ENCODE data around the gene GRIK3. TPM values are rescaled to one million over a fixed set of nuclear protein-coding genes. Genes with fewer than 3 reads are reported as not detected.
A peak's percentile ranks its signal among the peaks of the same experiment; 100 is the strongest.
"Not testable (repeated sequence)": the region's sequence is repeated elsewhere in the genome, so short reads cannot be mapped to it uniquely, and the experiment has no call there.

The GRIK3 gene
- total and polyA plus RNA-seq, 2 experiments from 2014 or later, result 0.31 to 2.9 TPM

DNA sequence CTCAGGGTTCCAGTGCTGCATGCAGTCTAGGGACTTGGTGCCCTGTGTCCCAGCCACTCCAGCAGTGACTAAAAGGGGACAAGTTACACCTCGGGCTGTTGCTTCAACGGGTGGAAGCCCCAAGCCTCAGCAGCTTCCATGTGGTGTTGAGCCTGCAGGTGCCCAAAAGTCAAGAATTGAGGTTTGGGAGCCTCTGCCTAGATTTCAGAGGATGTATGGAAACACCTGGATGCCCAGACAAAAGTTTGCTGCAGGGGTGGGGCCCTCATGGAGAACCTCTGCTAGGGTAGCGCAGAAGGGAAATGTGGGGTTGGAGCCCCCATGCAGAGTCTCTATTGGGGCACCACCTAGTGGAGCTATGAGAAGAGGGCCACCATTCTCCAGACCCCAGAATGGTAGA is 117.8 kb downstream of the GRIK3 start:
- not testable (repeated sequence) for H3F3A ChIP-seq (replicated peaks; ENCODE audit: low read depth); H3K27ac ChIP-seq (ENCODE audit: low read depth); H3K4me2 ChIP-seq; H2AFZ ChIP-seq; H3K27ac Mint-ChIP-seq; DNase-seq (ENCODE audit: low spot score); H3K4me3 ChIP-seq; H3K4me3 Mint-ChIP-seq; H3K9me2 ChIP-seq (ENCODE audit: insufficient read depth); H3K27me3 ChIP-seq (ENCODE audit: insufficient read depth); ATAC-seq; H3K27me3 Mint-ChIP-seq (ENCODE audit: insufficient read depth, low read depth, poor library complexity); H3K79me2 ChIP-seq (replicated peaks; ENCODE audit: insufficient read depth); H3K4me1 ChIP-seq (ENCODE audit: insufficient read depth); H4K20me1 ChIP-seq (replicated peaks; ENCODE audit: insufficient read depth); H3K36me3 ChIP-seq (ENCODE audit: insufficient read depth)
- Mint-ChIP-seq H3K9me3 (peaks cover 30% of the 10 kb centered on the region), H3K36me3 (ENCODE audit: low read depth) (peaks cover 10% of the 10 kb centered on the region; the same call in 2 of the 3 replicates), H3K4me1 (peaks cover 18% of the 10 kb centered on the region)
- TF ChIP-seq, protein P1, sequence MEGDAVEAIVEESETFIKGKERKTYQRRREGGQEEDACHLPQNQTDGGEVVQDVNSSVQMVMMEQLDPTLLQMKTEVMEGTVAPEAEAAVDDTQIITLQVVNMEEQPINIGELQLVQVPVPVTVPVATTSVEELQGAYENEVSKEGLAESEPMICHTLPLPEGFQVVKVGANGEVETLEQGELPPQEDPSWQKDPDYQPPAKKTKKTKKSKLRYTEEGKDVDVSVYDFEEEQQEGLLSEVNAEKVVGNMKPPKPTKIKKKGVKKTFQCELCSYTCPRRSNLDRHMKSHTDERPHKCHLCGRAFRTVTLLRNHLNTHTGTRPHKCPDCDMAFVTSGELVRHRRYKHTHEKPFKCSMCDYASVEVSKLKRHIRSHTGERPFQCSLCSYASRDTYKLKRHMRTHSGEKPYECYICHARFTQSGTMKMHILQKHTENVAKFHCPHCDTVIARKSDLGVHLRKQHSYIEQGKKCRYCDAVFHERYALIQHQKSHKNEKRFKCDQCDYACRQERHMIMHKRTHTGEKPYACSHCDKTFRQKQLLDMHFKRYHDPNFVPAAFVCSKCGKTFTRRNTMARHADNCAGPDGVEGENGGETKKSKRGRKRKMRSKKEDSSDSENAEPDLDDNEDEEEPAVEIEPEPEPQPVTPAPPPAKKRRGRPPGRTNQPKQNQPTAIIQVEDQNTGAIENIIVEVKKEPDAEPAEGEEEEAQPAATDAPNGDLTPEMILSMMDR (conservative IDR thresholded peaks at IDR 0.05; ENCODE audit: low read depth in 2 of 2), result peak in 1 of 2 experiments; percentile 43; a peak in 2 of 4 replicates

DNA sequence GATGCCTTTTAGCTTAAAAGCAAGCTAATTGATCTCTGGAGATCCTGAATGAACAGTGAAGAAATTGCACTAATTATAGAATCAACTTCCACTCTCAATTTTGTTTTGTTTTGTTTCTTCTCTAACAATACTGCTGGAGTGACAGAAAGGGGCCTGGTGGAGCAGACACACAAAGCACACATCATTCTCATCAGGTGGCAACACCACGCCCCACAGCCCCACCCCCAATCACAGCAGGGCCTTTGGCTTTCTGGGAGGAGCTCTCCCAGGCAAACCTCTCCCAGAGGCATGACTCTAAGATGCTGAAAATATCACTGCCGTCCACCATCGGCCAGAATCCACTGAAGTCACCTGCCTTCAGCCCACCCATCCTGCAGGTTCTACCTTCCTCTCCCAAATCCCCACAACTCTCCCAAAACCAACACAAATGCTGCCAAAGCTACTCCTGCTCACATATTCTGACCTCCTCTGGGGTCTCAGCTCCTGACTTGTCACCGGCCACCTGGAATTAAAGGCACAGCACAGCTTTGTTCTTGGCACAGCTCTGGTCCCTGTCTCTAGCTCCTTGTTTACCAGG is 120.7 kb downstream of the GRIK3 start:
- Histone ChIP-seq H3K9me2 (ENCODE audit: insufficient read depth) (no peaks in the 10 kb centered on the region), H3K4me1 (ENCODE audit: insufficient read depth) (no peaks in the 10 kb centered on the region), H3K36me3 (ENCODE audit: insufficient read depth) (no peaks in the 10 kb centered on the region), H3K27me3 (ENCODE audit: insufficient read depth) (no peaks in the 10 kb centered on the region), H3F3A (replicated peaks; ENCODE audit: low read depth) (no peaks in the 10 kb centered on the region), H3K4me3 (no peak overlapping the region), H4K20me1 (replicated peaks; ENCODE audit: insufficient read depth) (no peaks in the 10 kb centered on the region), H3K27ac (ENCODE audit: low read depth) (no peak overlapping the region), H3K79me2 (replicated peaks; ENCODE audit: insufficient read depth) (no peaks in the 10 kb centered on the region), H3K4me2 (no peak overlapping the region), H2AFZ (no peak overlapping the region)
- peak; percentile 83 for ATAC-seq
- peaks cover 30% of the 10 kb centered on the region for H3K9me3 Mint-ChIP-seq
- H3K27me3 Mint-ChIP-seq (ENCODE audit: insufficient read depth, low read depth, poor library complexity), result peaks cover 12% of the 10 kb centered on the region
- H3K4me3 Mint-ChIP-seq, result no peak overlapping the region
- no peak overlapping the region for H3K27ac Mint-ChIP-seq
- peaks cover 10% of the 10 kb centered on the region; the same call in 2 of the 3 replicates for H3K36me3 Mint-ChIP-seq (ENCODE audit: low read depth)
- H3K4me1 Mint-ChIP-seq, result peaks cover 20% of the 10 kb centered on the region
- peak; percentile 34 for DNase-seq (ENCODE audit: low spot score)
- TF ChIP-seq, protein P1 (conservative IDR thresholded peaks at IDR 0.05; ENCODE audit: low read depth in 2 of 2), result no peak
- TF ChIP-seq ZNF114 (CRISPR knock-in tag; IDR thresholded peaks at IDR 0.05) (no peak), NANOG (IDR thresholded peaks at IDR 0.05; ENCODE audit: borderline replicate concordance) (no peak), JUNB (IDR thresholded peaks at IDR 0.05; ENCODE audit: unreplicated experiment) (no peak), EZH2 (IDR thresholded peaks at IDR 0.05; ENCODE audit: low read depth, unreplicated experiment) (no peak), POLR2AphosphoS5 (IDR thresholded peaks at IDR 0.05; ENCODE audit: low read depth) (no peak), STAT1 (IDR thresholded peaks at IDR 0.05; ENCODE audit: unreplicated experiment) (no peak)
- TF ChIP-seq, protein P2, sequence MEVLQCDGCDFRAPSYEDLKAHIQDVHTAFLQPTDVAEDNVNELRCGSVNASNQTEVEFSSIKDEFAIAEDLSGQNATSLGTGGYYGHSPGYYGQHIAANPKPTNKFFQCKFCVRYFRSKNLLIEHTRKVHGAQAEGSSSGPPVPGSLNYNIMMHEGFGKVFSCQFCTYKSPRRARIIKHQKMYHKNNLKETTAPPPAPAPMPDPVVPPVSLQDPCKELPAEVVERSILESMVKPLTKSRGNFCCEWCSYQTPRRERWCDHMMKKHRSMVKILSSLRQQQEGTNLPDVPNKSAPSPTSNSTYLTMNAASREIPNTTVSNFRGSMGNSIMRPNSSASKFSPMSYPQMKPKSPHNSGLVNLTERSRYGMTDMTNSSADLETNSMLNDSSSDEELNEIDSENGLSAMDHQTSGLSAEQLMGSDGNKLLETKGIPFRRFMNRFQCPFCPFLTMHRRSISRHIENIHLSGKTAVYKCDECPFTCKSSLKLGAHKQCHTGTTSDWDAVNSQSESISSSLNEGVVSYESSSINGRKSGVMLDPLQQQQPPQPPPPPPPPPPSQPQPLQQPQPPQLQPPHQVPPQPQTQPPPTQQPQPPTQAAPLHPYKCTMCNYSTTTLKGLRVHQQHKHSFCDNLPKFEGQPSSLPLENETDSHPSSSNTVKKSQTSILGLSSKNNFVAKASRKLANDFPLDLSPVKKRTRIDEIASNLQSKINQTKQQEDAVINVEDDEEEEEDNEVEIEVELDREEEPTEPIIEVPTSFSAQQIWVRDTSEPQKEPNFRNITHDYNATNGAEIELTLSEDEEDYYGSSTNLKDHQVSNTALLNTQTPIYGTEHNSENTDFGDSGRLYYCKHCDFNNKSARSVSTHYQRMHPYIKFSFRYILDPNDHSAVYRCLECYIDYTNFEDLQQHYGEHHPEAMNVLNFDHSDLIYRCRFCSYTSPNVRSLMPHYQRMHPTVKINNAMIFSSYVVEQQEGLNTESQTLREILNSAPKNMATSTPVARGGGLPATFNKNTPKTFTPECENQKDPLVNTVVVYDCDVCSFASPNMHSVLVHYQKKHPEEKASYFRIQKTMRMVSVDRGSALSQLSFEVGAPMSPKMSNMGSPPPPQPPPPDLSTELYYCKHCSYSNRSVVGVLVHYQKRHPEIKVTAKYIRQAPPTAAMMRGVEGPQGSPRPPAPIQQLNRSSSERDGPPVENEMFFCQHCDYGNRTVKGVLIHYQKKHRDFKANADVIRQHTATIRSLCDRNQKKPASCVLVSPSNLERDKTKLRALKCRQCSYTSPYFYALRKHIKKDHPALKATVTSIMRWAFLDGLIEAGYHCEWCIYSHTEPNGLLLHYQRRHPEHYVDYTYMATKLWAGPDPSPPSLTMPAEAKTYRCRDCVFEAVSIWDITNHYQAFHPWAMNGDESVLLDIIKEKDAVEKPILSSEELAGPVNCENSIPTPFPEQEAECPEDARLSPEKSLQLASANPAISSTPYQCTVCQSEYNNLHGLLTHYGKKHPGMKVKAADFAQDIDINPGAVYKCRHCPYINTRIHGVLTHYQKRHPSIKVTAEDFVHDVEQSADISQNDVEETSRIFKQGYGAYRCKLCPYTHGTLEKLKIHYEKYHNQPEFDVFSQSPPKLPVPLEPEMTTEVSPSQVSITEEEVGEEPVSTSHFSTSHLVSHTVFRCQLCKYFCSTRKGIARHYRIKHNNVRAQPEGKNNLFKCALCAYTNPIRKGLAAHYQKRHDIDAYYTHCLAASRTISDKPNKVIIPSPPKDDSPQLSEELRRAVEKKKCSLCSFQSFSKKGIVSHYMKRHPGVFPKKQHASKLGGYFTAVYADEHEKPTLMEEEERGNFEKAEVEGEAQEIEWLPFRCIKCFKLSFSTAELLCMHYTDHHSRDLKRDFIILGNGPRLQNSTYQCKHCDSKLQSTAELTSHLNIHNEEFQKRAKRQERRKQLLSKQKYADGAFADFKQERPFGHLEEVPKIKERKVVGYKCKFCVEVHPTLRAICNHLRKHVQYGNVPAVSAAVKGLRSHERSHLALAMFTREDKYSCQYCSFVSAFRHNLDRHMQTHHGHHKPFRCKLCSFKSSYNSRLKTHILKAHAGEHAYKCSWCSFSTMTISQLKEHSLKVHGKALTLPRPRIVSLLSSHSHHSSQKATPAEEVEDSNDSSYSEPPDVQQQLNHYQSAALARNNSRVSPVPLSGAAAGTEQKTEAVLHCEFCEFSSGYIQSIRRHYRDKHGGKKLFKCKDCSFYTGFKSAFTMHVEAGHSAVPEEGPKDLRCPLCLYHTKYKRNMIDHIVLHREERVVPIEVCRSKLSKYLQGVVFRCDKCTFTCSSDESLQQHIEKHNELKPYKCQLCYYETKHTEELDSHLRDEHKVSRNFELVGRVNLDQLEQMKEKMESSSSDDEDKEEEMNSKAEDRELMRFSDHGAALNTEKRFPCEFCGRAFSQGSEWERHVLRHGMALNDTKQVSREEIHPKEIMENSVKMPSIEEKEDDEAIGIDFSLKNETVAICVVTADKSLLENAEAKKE (CRISPR knock-in tag; IDR thresholded peaks at IDR 0.05), result no peak
